CD4-positive, alpha-beta T cell treated with Interleukin-2 at 100 ng/mL for 4 hours (primary cell): ENCODE results near the gene CPLX1.

Experiments used
- DNase-seq: peaks from one replicate; pipeline ENCODE4 v3.0.0-alpha.2; 2020; ENCODE audit warnings: low spot score

The CPLX1 gene

DNA sequence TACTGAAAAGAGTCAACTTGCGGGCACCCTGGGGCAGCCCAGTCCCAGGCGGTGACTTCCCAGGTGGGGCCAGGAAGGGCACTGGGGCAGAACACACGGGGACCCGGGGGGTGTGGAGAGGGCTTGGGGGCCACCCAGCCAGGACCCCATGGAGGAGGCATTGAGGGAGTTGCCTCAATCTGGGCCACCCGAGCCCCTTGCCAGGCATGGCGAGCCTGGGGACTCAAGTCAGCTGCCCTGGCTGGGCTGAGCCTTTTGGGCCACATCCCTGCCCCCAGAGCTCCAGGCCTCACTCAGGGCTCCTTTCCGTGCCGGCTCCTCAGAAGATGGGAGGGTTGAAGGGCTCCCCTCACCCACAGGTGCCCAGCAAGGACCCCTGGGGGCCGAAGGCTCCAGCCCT lies 6.6 kb upstream of the CPLX1 start:
- DNase-seq: no peak

- DNase-seq: no peak
Measured at GRCh38 chr4:832108-832507, 6.2 kb upstream of the CPLX1 start.

- DNase-seq: no peak
Measured at GRCh38 chr4:831483-831805, 5.5 kb upstream of the CPLX1 start.

GRCh38 chr4:830601-831482 lies 4.9 kb upstream of the CPLX1 start:
- no peak for DNase-seq

DNA sequence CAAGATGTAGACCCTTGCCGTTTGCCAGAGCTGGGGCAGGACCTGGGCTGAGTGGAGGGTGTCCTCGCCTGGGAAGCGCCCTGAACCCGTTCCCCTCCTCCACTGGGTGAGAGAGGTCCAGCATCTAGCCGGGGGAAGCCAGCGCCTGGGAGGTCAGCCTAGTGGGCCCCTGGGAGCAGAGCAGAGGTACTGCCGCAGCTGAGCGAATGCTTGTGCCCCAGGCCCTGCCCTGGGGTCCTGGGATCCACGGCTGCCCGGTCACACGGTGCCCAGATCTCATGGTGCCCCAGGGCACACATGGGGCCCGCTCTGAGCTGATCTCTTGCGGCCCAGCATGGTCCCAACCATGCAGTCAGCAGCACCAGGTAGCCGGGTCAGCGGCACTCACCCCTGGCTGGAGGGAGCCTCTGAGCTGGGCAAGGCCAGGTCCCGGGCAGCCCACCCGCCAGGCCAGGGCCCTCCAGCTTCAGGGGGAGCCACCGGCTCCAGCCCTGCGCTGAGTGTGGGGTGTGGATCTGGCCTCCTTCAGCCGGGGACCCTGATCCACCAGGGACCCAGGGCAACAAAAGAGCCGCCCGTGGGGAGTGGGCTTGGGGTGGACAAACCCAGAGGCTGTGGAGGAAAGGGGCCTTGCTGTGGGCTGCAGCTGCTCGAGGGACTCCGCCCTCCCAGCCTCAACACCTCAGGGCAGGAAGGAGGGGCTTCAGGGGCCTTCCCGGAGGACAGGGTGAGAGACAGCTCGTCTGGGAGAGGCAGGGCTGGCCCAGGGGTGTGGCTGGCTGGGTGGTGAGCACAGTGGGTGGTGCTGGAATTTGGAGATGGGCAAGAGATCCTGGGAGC lies 4.1 kb upstream of the CPLX1 start:
- DNase-seq: no peak

- DNase-seq: no peak
Measured at GRCh38 chr4:829291-829690, 3.4 kb upstream of the CPLX1 start.

DNA sequence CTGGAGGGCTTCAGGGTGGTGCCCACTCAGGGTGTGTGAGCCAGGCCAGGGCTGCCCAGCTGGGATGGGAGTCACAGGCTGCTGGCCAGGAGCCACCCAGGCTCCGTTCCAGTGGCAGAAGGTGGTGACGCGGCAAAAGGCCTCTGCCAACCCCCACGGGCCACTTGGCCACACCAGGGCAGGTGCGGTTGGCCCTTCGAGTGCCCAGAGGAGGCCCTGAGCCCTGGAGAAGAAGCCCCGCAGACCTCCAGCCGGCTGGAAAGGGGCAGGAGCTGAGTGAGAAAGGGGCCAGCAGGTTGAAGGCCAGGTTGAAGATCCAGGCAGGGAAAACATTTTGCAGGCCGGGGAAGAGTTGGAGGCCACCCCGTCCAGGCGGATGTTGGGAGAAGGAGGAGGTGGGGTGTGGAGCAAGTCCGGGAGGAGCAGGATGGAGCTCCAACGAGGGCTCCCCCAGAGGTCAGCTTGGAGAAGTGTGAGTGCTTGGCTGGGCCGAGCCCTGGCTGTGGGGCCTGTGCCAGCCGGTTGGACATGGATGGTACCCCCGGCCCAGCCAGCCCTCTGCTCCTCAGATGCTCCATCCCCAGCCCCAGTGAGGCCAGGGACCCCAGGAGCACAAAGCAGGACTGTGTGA lies 2.8 kb upstream of the CPLX1 start:
- DNase-seq: no peak

DNA sequence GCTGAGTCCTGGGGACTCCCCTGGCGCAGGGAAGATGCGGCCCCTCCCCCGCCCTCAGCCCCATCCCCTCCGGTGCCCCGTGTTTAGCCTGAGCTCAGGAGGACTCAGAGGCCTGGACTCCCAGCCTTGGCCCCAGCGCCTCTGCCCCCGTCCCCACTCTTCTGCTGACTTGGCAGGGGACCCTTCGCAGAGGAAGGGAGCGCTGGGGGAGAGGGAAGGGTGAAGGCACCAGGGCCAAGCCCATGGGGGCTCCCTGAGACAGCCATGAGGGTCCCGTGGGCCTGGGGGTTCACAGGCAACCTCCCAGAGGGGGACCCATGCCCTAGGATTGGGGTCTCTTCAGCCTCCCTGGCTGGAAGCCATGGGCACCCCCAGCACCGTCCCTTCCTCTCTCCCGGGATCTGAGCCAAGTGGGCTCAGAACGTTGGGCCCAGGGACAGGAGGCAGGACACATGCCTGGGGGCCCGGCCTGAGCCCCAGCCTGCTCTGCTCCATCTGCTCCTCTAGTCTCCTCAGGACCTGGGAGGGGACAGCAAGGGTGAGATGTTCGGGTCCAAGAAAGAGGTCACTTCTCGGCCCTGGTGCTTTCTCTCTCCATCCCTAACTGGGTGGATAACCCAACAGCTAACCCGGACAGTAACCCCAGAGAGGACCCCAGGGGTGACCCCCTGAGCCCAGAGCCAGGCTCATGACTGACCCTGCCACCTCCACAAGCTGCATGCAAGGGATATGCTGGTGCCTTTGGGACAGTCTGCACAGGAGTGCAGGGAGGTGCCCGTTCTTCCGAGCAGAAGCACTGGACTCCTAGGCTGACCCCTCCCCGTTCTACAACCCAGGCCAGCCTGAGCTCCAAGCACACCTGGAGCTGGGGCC lies 1.5 kb upstream of the CPLX1 start:
- no peak for DNase-seq

- DNase-seq: no peak
Measured at GRCh38 chr4:826508-827208, 729 bp upstream of the CPLX1 start.

DNA sequence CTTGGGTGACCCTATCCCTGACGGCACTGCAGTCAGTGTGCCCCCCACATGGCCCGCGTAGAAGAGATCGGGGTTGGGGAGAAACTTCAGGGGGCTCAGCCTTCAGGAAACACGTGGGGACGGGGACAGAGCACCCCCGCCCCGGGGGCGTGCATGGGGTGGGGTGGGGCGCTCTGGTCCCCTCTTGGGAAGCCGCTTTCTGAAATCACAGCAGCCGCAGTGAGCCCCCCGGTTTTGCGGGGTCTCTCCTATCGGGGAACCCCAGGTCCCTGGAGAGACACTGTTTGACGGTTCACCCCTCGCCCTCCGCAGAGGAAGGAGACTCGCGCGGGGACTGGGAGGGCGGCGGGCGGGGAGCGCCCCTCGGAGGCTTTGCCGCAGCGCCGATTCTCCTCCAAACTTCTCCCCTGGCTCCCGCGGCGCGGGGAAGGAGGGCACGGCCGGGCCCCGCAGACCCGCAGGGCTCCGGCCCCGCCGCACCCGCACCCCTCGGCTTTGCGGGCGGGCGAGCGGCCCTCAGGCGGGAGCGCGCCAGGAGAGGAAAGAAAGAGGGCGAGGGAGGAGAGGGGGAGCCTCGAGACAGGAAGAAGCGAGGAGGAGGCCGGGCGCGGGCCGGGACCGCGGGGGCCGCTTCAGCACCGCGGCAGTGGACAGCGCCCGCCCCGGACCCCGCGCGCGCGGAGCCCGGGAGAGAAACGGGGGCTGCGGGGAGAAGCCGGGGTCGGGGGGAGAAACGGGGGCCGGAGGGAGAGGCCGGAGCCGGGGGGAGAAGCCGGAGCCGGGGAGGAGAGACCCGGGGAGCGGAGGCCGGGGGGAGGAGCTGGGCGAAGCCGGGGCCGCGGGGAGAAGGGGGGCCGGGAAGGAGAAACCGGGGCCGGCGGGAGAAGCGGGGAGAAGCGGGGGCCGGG lies 612 bp downstream of the CPLX1 start:
- no peak for DNase-seq

DNA sequence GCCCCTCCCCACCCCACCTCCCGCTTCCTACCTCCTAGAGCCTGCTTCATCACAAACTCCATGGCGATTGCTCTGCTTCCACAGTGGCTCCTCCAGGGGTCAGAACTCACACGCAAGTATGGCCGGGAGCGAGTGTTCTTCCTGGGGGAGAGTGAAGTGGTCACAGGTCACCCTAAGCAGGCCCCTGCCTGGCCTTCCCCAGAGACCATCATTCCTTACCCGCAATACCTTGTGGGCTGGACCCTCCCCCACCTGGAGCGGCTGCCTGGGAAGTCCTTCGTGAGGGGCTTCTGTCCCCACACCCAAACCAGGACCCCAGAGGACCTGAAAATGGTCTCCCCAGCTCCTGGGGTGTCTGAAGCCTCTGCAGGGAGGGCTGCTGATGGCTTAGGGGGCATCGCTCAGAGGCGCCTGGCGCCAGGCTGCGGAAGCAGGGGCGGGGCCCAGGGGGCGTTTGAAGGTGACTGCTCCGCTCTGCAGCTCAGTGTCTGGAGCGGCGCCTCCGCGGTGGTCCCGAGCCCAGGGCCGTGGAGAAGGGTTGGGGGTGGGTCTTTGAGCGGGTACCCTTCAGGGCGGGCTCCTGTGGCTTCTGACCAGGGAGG lies 1.4 kb downstream of the CPLX1 start:
- DNase-seq: no peak

DNA sequence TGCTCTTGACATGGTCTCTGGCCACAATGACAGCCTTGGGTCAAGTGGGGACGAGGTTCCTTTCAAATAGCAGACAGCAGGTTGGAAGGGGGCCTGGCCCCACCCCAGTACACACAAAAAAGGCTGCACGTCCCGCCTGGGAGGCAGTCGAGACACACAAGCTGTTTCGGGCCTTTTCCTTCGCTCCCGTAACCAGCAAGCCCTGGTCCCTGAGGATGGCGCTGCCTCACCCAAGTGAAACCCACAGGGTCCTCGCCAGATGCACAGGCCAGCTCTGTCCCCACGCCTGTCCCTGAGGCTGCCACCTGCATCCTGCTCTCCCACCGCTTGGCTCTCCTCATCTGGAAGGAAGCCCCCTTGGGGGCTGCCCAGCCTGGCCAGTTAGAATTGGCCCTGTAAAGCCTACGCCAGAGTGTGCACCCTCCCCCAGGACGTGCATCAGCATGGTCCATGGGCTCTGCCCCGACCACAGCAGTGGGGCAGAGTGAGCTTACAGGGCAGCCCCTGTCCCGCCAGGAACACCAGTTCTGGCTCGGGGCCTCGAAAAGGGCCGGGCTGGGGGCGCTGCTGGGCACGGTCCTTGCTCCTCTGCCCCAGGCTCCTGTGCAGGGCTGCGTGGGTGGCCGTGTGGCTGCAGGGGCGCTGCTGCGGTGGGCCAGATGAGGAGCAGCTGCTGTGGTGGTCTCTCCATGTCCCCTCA lies 2.0 kb downstream of the CPLX1 start:
- DNase-seq: no peak

DNA sequence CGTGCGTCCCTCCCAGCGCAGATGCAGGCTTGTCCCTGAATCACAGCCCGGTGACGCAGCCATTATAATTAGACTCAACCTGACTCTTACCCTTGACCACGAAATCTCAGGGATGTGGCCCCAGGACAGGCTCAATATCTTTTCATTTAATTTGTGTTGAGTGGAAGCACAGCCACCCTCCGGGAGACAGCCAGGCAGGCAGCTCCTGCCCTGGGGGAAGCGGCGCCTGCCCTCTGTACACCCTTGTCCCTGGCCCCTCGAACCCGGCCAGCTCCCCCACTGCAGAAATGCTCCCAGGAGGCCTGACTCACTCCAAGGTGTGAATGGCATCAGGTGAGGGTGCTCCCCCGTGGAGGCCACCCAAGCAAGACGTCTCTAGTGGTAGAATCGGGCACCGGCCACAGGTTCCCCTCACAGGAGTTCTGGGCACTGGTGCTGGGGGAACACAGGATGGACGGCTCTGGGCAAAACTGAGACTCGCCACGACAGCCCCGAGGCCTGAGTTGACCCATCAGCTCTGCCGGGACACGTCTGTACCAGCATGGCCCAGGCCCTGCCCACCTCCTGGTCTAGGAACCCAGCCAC lies 2.7 kb downstream of the CPLX1 start:
- DNase-seq: no peak

DNA sequence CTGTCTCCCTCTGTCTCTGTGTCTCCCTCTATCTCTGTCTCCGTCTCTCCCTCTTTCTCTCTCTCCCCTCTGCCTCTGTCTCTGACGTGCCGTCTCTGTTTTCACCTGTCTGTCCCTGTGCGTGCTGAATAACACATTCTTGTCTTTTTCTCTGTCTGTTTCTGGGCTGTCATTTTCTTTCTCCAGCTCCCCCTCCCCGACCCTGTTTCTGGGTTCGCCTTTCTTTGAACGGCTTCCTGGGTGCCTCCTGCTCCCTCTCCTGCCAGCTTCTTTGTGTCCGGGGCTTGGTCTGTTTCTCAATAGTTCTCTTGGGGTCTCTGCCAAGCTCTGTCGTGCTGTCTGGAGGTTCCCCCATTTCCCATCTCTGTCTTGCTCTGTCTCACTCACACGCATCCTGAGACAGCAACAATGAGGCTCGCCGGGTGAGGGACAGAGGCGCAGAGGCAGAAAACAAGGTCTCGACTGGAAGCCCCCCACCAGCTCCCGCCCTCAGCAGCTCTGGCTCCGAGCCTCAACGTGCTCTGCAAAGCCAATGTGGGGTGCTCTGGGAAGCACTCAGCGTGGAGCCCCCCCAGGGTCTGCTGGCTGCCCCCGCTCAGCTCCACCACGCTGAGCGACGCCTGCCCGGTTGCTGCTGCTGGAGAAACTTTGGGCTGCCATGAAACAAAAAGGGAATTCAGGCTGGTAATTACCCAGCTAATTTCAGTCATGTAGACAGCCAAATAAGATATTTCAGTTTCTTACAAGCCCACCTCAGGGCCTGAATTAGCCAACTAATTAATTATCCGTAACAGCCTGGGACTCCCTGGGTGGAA lies 3.4 kb downstream of the CPLX1 start:
- DNase-seq: no peak

GRCh38 chr4:821631-822030 lies 4.3 kb downstream of the CPLX1 start:
- no peak for DNase-seq

GRCh38 chr4:821181-821591 lies 4.7 kb downstream of the CPLX1 start:
- DNase-seq: no peak

GRCh38 chr4:820230-821172 lies 5.4 kb downstream of the CPLX1 start:
- no peak for DNase-seq
